Activated effector memory CD4-positive, alpha-beta T cell treated with Interleukin-2 at 50 U/mL for 16 hours (primary cell): ENCODE data around the gene SNTG2.

Experiments
- DNase-seq: peaks from one replicate; pipeline ENCODE4 v3.0.0-alpha.2; 2020

SNTG2 gene

GRCh38 chr2:926896-927295 is 23.8 kb upstream of the SNTG2 start:
- DNase-seq: no peak

GRCh38 chr2:929011-929735 is 21.5 kb upstream of the SNTG2 start:
- DNase-seq: no peak

- no peak for DNase-seq
Observed at GRCh38 chr2:929925-930324, 20.7 kb upstream of the SNTG2 start.

DNA sequence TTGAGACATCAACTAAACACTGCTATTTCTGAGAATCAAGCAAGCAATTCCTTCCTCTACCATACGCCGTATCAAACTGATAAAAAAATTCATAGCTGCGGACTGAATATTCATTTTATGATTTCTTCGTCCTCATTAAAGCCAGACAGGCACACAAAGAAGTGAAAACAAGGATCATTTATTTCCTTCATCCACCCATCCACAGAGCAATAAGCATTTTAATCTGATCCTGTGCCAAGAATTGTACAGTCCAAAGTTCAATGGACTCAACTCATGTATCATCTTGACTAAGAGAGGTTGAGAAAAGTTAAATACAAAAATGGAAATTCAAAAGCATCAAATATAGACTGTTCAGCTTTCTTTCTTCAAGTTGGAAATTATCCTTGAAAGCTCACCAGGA is 19.7 kb upstream of the SNTG2 start:
- DNase-seq: no peak

DNA sequence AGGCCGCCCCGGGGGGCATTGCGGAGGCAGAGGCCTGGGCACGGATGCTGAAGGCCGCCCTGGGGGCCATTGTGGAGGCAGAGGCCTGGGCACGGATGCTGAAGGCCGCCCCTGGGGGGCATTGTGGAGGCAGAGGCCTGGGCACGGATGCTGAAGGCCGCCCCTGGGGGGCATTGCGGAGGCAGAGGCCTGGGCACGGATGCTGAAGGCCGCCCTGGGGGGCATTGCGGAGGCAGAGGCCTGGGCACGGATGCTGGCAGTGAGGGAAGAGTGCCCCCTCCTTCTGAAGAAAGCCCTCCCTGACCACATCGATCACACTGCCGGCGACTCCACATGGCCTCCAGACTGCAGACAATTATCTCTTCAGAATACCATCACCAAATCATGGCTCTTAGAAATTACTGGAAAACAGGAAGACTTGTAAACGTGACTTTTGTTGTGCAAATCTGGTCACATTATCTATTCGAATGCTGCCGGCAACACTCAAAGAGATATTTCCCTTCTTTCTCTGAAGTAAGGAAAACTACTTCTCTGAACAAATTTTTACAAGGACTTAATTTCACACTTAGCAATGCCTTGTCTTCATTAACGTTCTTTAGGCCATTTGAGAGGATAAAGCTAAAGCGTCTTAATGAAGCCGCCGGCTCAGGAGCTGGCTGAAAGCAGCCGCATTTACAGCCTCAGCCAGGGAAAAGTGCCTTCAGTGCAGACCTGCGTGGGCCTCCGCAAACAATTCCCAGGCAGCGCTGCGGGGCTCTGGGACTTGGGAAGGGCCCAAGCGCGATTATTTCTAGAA is 18.1 kb upstream of the SNTG2 start:
- DNase-seq: no peak

- no peak for DNase-seq
Observed at GRCh38 chr2:933734-934295, 16.8 kb upstream of the SNTG2 start.

GRCh38 chr2:937530-937929 is 13.1 kb upstream of the SNTG2 start:
- DNase-seq: no peak

DNA sequence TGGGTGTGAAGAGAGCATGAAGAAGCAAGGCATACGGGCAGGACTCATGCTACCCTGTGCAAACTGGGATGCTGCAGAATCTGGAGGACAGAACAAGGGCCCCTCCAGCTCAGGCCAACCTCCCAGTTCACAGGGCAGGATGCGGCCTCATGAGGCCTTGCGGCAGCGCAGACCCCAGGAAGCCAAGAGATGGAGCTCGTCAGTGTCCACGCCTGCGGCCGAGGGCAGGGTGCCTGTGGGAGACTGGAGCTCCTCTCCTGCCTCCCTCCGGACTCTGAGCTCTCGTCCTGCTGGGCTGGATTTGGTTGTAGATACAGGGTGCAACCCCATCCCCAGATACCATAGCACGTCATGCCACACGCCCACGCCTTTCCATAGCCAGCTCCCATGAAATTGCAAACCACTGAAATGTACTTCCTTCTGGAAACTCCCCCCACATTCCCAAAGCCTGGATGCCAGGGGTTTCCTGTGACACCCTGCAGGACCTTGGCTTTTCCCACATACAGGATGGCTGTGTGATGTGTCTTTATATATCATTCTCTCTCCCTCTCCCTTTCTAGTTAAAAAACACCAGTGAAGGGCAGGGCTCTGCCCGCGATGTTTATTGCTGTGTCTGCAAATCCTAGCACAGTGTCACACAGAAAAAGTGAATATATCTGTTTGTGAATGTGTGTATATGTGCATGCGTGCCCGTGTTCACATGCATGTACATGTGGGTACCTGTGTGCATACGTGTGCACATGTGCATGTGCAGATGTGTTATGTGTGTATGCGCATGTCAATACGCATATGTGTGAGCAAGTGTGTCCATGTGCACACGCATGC is 12.3 kb upstream of the SNTG2 start:
- no peak for DNase-seq

- DNase-seq: no peak
Observed at GRCh38 chr2:939936-940601, 10.6 kb upstream of the SNTG2 start.

GRCh38 chr2:941871-942270 is 8.8 kb upstream of the SNTG2 start:
- no peak for DNase-seq

DNA sequence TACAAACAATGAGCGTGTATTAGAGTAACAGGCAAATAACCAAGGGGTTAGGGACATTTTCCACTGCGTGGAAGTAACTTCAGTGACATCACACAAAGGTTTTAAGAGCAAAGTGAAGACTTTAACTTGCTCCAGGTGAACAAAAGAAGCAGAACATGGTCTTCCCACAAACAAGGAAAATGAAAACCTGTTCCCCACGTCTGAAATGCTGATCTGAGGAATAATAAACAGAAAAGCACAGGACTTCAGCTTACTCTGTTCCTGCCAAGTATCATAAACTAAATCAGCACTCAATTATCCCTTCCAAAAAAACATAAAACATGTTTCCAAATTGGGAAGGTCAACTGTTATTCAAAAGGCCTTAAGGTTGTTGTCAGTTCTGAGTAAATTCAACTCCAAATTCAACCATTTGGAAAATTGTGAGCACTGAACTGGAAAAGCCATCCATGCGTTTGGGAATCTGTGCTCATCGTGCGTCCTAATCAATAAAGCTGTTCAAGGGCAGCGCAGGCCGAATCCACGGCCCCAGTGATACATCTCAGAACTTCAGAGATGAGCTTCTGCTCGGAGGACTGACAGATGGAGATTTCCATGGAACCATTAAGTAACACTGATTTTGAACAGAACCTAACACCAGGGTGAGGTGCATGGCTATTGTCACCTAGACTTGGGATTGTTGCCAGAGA is 7.7 kb upstream of the SNTG2 start:
- no peak for DNase-seq

GRCh38 chr2:943461-943797 is 7.2 kb upstream of the SNTG2 start:
- DNase-seq: no peak

- no peak for DNase-seq
Observed at GRCh38 chr2:943821-944220, 6.8 kb upstream of the SNTG2 start.

- DNase-seq: no peak
Observed at GRCh38 chr2:944693-945092, 6.0 kb upstream of the SNTG2 start.

- no peak for DNase-seq
Observed at GRCh38 chr2:945104-945503, 5.5 kb upstream of the SNTG2 start.

GRCh38 chr2:946073-946948 is 4.3 kb upstream of the SNTG2 start:
- DNase-seq: no peak

DNA sequence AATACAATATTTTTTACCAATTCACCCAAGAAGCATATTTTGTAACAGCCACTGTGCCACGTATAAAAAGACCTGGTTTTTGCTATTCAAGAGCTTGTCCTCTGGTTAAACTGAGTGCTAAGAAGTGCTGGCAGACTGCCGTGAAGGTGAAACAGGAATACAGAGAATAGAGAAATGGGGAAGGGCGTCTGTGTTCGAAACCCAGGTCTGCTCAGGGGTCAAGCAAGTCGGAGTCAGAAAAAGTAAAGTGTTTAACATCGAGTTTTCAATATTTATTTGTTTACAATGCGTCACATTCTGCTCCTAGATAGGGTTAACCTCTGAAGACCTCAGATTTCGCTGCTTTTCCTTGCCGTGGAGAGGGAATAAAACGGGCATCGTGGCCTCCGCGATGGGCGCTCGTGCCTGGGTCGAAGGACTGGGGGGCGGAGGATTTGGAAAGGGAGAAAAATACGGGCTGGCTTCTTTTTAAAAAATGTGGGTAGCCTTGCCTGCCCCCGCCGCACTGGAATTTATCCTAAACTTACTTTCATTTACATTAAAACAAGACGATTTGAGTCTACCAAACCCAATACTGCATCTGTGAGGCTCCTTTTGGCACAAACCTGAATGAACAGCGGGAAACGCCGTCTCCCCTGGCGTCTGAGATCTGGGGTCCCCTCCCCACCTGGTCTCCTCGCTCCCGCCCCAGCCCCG is 1.1 kb upstream of the SNTG2 start:
- no peak for DNase-seq

- no peak for DNase-seq
Observed at GRCh38 chr2:951224-952006, 766 bp downstream of the SNTG2 start.

DNA sequence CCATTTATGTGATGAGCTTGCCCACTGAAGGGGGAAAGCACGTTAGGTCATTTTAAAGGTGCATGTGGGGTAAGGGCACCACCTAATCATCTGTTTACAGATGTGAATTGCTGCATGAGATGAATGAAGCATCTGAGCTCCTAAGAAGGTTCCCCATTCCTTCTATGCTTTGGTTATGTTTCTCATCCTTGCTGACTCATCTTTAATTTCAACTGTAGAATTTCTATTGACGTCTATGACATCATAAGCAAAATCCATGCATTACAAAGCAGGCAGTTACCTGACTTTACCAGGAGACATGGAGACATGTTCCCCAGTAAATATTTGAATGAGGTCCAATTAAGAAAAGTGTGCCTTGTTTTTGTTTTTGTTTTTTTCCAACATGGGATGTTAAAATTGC is 2.8 kb downstream of the SNTG2 start:
- DNase-seq: no peak
